KMS-11 (cell line): ENCODE results near the gene PCYOX1L.

ENCODE experiments used
- H2AFZ ChIP-seq: fragments of 200-600 bp; sonication (generic); 2 replicates; pipeline ENCODE4 v1.6.1; 2016; ENCODE audit warnings: antibody characterized with exemption, mixed run types, low read depth
- H3K27ac ChIP-seq: fragments of 200-600 bp; sonication (generic); 2 replicates; pipeline ENCODE4 v1.6.1; 2016; ENCODE audit warnings: mild to moderate bottlenecking, mixed run types
- H3K27me3 ChIP-seq: fragments of 200-600 bp; sonication (generic); 2 replicates; pipeline ENCODE4 v1.6.1; 2017; ENCODE audit warnings: mild to moderate bottlenecking, low read depth, mixed run types, moderate library complexity; ENCODE audit not compliant: insufficient read depth
- H3K36me3 ChIP-seq: fragments of 200-600 bp; sonication (generic); 2 replicates; pipeline ENCODE4 v1.6.1; 2017; ENCODE audit warnings: mild to moderate bottlenecking, mixed run types; ENCODE audit not compliant: insufficient read depth
- H3K4me1 ChIP-seq: fragments of 200-600 bp; sonication (generic); 2 replicates; pipeline ENCODE4 v1.6.1; 2016; ENCODE audit warnings: mild to moderate bottlenecking, low read depth, mixed run types; ENCODE audit not compliant: poor library complexity, severe bottlenecking
- H3K4me2 ChIP-seq: fragments of 200-600 bp; sonication (generic); 2 replicates; pipeline ENCODE4 v1.7.0; 2016; ENCODE audit warnings: mild to moderate bottlenecking, mixed run types
- H3K4me3 ChIP-seq: fragments of 200-600 bp; sonication (generic); IDR thresholded peaks from 2 replicates; pipeline ENCODE4 v1.6.1; 2017; ENCODE audit warnings: low read depth, low read length, mixed read lengths; ENCODE audit not compliant: insufficient read depth
- H3K79me2 ChIP-seq: fragments of 200-600 bp; sonication (generic); 2 replicates; pipeline ENCODE4 v1.6.1; 2016; ENCODE audit warnings: low read depth, mixed run types; ENCODE audit not compliant: insufficient read depth
- H3K9ac ChIP-seq: fragments of 200-600 bp; sonication (generic); 2 replicates; pipeline ENCODE4 v1.6.1; 2016; ENCODE audit warnings: mild to moderate bottlenecking, mixed run types
- H4K20me1 ChIP-seq: fragments of 200-600 bp; sonication (generic); 2 replicates; pipeline ENCODE4 v1.6.1; 2016; ENCODE audit warnings: mild to moderate bottlenecking, mixed run types; ENCODE audit not compliant: insufficient read depth
- TF ChIP-seq, protein P1 (sequence below): fragments of 200-600 bp; sonication (generic); conservative IDR thresholded peaks from 2 replicates; pipeline ENCODE4 v1.6.1; 2017; ENCODE audit warnings: low read depth, mild to moderate bottlenecking, antibody characterized with exemption, low read length, moderate library complexity, mixed read lengths

PCYOX1L gene

DNA sequence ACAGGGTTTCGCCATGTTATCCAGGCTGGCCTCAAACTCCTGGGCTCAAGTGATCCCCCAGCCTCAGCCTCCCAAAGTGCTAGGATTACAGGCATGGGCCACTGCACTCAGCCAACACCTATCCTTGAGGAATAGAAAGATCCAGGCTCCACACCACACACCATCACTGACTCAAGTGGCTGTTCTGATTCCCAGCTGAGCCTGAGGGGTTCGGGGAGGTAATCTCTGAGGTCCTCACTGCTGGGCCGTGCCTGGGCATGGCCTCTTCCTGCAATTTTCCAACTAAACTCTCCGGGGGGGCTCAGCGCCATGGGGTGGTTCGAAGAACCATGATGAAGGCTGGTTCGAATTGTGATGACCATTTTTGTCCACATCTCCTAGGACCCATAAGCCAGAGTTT lies 52.2 kb downstream of the PCYOX1L start:
- no peak overlapping the region for H3K4me3 ChIP-seq
- no peak overlapping the region for H2AFZ ChIP-seq
- H3K27ac ChIP-seq = no peak overlapping the region
- H4K20me1 ChIP-seq = no peaks in the 10 kb centered on the region
- H3K27me3 ChIP-seq = no peaks in the 10 kb centered on the region
- H3K9ac ChIP-seq = no peak overlapping the region
- no peaks in the 10 kb centered on the region for H3K36me3 ChIP-seq
- no peak overlapping the region for H3K4me2 ChIP-seq
- H3K79me2 ChIP-seq = no peaks in the 10 kb centered on the region
- H3K4me1 ChIP-seq = no peaks in the 10 kb centered on the region
- TF ChIP-seq, protein P1, sequence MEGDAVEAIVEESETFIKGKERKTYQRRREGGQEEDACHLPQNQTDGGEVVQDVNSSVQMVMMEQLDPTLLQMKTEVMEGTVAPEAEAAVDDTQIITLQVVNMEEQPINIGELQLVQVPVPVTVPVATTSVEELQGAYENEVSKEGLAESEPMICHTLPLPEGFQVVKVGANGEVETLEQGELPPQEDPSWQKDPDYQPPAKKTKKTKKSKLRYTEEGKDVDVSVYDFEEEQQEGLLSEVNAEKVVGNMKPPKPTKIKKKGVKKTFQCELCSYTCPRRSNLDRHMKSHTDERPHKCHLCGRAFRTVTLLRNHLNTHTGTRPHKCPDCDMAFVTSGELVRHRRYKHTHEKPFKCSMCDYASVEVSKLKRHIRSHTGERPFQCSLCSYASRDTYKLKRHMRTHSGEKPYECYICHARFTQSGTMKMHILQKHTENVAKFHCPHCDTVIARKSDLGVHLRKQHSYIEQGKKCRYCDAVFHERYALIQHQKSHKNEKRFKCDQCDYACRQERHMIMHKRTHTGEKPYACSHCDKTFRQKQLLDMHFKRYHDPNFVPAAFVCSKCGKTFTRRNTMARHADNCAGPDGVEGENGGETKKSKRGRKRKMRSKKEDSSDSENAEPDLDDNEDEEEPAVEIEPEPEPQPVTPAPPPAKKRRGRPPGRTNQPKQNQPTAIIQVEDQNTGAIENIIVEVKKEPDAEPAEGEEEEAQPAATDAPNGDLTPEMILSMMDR = no peak

DNA sequence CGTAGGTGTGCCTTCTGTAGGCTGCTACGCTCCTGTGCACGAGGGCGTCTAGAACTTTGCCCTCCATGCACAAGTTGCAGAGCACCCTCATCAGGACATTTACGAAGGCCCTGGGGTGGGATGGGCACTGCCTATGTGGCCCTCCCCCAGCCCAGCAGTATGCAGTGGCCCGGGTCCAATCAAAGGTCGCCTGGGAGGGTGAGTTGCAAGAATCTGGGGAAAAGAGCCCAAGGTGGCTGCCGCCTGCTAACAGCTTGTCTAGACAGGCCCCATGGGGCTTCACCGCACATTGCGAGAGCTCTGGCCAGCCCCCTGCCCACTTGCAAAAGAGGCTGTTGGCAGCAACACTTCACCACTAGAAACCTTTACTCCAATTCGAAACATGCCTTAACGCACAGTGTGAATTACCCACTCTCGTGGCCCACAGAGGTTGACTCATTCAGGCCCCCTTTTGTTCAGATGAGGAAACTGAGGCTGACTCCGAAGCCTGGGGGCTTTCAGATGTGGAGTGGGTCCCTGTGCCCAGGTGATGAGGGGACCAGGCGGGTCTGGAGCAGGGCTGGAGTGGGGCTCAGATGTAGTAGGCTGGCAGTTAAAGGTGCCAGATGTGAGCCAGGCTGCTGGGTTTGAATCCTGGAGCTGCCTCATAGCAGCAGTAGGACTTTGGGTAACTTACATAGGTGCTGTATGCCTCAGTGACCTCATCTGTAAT lies 53.0 kb downstream of the PCYOX1L start:
- Histone ChIP-seq H3K27ac (no peak overlapping the region), H3K27me3 (no peaks in the 10 kb centered on the region), H3K4me2 (no peak overlapping the region), H3K9ac (no peak overlapping the region), H4K20me1 (no peaks in the 10 kb centered on the region), H3K4me3 (no peak overlapping the region), H3K4me1 (no peaks in the 10 kb centered on the region), H2AFZ (no peak overlapping the region), H3K36me3 (no peaks in the 10 kb centered on the region), H3K79me2 (no peaks in the 10 kb centered on the region)
- TF ChIP-seq, protein P1 = no peak

DNA sequence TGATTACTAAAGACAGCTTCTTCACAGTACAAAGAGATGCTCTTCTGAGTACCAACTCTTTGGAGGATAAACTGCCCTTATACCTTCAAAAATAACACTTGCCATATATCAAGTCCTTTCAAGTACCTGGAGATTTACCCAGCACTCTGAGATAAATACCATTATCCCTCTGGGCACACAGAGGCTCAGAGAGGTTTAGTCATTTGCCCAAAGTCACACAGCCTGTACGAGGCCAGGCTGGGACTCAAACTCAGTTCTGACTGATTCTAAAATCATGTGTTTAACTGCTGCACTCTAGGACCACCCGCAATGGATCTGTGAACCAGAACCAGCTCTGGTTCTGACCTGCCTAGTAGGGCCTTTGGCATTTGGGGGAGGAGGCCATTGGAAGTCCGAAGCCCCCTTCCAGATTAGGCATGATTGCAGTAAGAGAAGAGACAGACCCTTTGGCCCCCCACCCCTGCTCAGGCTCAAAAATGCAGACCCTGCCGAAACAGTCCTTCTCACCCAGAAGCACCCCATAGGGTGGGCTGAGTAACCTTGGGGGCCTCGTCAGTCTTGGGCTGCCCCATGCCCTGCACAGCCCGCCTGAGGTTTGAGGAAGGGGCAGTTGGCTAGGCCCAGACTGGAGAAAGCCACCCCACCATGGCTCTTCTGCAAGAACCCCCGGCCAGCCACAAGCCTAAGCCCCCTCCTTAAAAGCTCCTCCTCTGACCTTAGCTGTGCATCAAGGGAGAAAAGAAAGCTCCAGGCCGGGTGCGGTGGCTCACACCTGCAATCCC lies 54.1 kb downstream of the PCYOX1L start:
- Histone ChIP-seq H3K4me3 (no peak overlapping the region), H3K4me2 (no peak overlapping the region), H3K4me1 (no peaks in the 10 kb centered on the region), H4K20me1 (no peaks in the 10 kb centered on the region), H3K9ac (no peak overlapping the region), H3K27ac (no peak overlapping the region), H2AFZ (no peak overlapping the region), H3K27me3 (no peaks in the 10 kb centered on the region), H3K36me3 (no peaks in the 10 kb centered on the region), H3K79me2 (no peaks in the 10 kb centered on the region)
- TF ChIP-seq, protein P1 = no peak

DNA sequence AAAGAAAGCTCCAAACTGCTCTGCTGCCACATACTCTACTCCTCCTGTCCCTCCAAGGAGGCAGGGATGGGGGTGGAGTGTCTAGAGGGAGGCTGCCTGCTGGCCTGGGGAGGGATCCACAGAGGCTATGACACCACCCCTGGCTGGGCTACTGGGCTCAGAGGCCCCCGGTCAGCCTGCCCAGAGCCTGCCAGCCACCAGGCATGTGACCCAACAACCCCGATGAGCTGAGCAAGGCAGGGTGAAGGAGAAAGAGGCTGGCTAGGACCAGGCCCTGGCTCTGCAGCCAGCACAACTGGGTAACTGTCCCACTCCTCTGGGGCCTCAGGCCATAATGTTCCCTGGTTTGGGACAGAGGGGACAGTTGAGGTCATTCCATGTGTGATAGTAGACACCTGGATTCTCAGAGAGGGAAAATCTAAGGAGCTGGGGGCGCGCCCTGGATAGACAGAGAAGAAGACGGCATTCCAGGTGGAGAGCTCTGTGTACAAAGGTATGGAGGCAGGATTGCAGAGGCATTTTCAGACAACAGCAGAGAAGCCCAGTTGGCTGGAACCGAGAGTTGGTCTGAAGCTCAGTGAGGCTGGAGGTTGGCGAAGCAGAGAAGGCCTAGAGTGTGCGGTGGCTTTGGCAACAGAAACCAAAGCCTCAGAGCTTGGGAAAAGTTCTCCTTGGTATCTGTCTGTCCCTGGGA lies 55.1 kb downstream of the PCYOX1L start:
- TF ChIP-seq, protein P1 = no peak
- Histone ChIP-seq H3K79me2 (no peaks in the 10 kb centered on the region), H3K4me3 (no peak overlapping the region), H3K27ac (no peak overlapping the region), H4K20me1 (no peaks in the 10 kb centered on the region), H3K4me1 (no peaks in the 10 kb centered on the region), H3K27me3 (no peaks in the 10 kb centered on the region), H3K4me2 (no peak overlapping the region), H3K36me3 (no peaks in the 10 kb centered on the region), H2AFZ (no peak overlapping the region), H3K9ac (no peak overlapping the region)
